AG09319 (cell line): ENCODE data around the gene SAFB2.

Experiments
- DNase-seq: peaks from one replicate; pipeline ENCODE4 v3.0.0-alpha.2; 2010; ENCODE audit warnings: low read depth; ENCODE audit errors: extremely low read depth
- TF ChIP-seq, protein P1 (sequence below): IDR thresholded peaks from 2 replicates; pipeline ENCODE4 v1.5.1; 2011; ENCODE audit warnings: low read depth, mild to moderate bottlenecking, inconsistent platforms, low read length, moderate library complexity

Gene SAFB2

DNA sequence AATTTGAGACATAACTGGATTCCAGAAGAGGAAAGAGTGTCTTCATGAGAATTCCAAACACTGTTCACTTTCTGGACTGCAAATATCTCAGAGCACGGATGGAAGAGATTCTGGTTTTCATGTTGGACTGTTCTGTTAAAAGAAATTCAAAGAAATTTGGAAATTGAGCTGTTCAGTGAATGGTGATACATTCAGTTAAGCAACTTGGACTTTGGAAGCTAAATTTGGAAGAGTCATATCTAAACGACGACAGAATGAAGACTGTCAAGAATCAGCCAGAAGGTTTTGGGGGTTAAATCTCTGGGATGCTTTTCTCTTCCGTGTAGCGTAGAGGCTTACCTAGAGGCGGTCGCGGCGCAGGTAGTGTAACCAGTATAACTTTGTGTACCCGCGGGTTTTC, 25.9 kb upstream of the SAFB2 start:
- TF ChIP-seq, protein P1, sequence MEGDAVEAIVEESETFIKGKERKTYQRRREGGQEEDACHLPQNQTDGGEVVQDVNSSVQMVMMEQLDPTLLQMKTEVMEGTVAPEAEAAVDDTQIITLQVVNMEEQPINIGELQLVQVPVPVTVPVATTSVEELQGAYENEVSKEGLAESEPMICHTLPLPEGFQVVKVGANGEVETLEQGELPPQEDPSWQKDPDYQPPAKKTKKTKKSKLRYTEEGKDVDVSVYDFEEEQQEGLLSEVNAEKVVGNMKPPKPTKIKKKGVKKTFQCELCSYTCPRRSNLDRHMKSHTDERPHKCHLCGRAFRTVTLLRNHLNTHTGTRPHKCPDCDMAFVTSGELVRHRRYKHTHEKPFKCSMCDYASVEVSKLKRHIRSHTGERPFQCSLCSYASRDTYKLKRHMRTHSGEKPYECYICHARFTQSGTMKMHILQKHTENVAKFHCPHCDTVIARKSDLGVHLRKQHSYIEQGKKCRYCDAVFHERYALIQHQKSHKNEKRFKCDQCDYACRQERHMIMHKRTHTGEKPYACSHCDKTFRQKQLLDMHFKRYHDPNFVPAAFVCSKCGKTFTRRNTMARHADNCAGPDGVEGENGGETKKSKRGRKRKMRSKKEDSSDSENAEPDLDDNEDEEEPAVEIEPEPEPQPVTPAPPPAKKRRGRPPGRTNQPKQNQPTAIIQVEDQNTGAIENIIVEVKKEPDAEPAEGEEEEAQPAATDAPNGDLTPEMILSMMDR = no peak
- DNase-seq = no peak

- TF ChIP-seq, protein P1 = no peak
- no peak for DNase-seq
Observed at GRCh38 chr19:5646703-5647102, 24.1 kb upstream of the SAFB2 start.

DNA sequence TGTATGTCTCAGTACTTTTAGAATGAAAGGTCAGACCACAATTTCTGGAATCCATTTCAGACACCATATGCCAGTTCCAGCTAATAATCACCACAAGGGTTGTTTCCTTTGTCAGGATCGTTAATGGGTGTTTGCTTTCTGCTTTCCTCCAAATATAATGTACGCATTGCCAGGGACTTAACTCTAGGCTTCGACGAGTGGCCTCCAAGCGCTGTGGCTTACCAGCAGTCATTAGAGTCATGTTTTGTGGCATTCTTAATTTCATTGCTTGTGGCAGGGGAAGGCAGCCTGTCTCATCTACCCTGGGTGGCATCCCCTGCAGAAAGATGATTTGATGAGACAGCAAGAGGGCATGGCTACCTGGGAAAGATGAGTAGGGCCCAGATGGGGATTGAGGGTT, 22.8 kb upstream of the SAFB2 start:
- TF ChIP-seq, protein P1 = no peak

DNA sequence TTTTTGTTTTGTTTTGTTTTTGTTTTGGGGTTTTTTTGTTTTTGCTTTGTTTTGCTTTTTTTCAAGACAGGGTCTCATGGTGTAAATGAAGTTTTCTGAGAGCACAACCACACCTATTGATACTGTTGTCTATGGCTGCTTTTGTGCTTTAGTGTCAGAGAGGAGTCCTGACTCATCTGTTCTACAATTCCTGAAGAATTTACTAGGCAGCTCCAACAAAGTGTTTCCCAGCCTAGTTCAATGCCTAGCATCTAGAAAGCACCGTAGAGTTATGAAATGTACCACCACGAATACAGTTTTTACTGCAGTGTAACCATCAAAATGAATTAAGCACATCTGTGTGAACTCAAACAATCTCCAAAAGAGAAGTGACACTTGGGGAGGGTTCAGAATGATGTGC, 21.5 kb upstream of the SAFB2 start:
- TF ChIP-seq, protein P1 = no peak
- DNase-seq = no peak

More for the DNA sequence above, 22.8 kb upstream of the SAFB2 start:
- no peak for DNase-seq

DNA sequence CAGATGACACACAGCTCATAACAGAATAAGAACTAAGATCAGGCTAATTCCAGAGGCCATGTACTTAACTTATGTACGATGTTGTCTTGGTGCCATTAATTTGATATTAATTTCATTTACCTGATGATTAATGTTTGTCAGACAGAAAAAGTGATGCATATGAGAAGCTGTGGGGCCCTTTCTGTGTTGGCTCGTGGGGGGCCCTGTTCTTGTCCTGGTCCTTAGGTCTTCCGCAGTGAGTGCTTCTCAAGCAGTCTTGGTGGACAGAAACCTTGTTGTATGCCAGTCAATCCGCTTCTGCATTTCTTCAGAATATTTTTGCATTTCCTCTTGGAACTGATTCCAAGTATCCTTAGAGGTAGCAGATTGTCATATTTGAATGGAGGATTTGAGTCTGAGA, 20.5 kb upstream of the SAFB2 start:
- no peak for DNase-seq
- TF ChIP-seq, protein P1 = no peak

- DNase-seq = no peak
- TF ChIP-seq, protein P1 = no peak
Observed at GRCh38 chr19:5642204-5642603, 19.6 kb upstream of the SAFB2 start.

DNA sequence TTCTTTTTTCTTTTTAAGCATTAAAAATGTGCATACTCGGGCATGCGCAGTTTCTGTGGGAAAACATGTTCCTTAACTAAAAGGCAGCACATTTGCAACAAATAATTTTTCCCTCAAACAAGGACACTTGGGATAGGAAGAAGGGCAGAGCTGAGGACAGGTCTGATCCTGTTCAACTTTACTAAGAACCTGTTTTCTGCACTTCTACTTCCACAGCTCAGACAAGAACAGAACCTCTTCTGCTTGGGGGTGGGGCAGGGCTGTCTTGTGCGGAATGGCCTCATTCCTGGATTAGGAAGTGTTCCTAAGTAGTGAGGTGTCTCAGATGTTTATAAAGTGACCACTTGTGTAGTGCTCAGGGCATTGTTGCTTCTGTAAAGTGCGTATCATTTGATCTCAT, 18.6 kb upstream of the SAFB2 start:
- TF ChIP-seq, protein P1 = no peak
- no peak for DNase-seq
